ENCODE measurements around the gene NFE2L3. TPM values are rescaled to one million over a fixed set of nuclear protein-coding genes. Genes with fewer than 3 reads are reported as not detected.
A peak's percentile ranks its signal among the peaks of the same experiment; 100 is the strongest.

The NFE2L3 gene
- total and polyA plus RNA-seq, 2 donors (not counting 1 experiment from before 2014, with no cell fraction given) = 1.4 to 1.6 TPM

- no peaks in the 10 kb centered on the region for H3K9me3 ChIP-seq (ENCODE audit: control extremely low read depth in 1 of 3, control insufficient read depth in 2 of 3, insufficient read depth in 1 of 3, low read length in 2 of 3)
- Mint-ChIP-seq H3K4me1 (peaks cover 15% of the 10 kb centered on the region), H3K27ac (no peak overlapping the region), H3K4me3 (no peak overlapping the region), H3K9me3 (ENCODE audit: insufficient read depth) (no peaks in the 10 kb centered on the region), H3K27me3 (peaks cover 20% of the 10 kb centered on the region)
- H3K79me2 ChIP-seq (ENCODE audit: control insufficient read depth, insufficient read depth, low read length) = no peaks in the 10 kb centered on the region
- no peak overlapping the region for H3K4me3 ChIP-seq (ENCODE audit: control extremely low read depth in 1 of 5, extremely low read depth in 1 of 5, insufficient read depth in 1 of 5, low read depth in 2 of 5, low read length in 4 of 5)
- DNase-seq (peak; percentile 61), ATAC-seq (ENCODE audit: low read depth) (peak; percentile 69)
- ChIA-PET POLR2A (interaction anchor here (0.6 to 1.1 kb wide), 2 partner anchors 24 to 29 kb away, joined by 3 to 4 read pairs; partner anchors contain the start of gene NFE2L3), CTCF (interaction anchor here (1.2 to 1.8 kb wide), 2 partner anchors 37 to 1033 kb away, joined by 4 to 6 read pairs; no protein-coding TSS in a partner anchor)
- peaks cover 14 to 17% of the 10 kb centered on the region in 2 donors for H3K4me1 ChIP-seq (ENCODE audit: control insufficient read depth in 2 of 2, insufficient read depth in 2 of 2, low read length in 2 of 2)
- no peak overlapping the region for H3K9ac ChIP-seq (ENCODE audit: low read length)
- H3K36me3 ChIP-seq (replicated peaks in 1 of 2; ENCODE audit: control extremely low read depth in 1 of 2, control insufficient read depth in 1 of 2, extremely low read depth in 1 of 2, insufficient read depth in 2 of 2, low read length in 1 of 2) = no peaks in the 10 kb centered on the region
- WGBS (ENCODE audit: insufficient coverage) = 24% methylated on average over 6 of the region's 6 CpGs
- peak overlapping the region; percentile 55 for H3K4me2 ChIP-seq (replicated peaks; ENCODE audit: low read depth, low read length, poor library complexity, severe bottlenecking)
- no peak overlapping the region for H3K27ac ChIP-seq (ENCODE audit: low read length in 2 of 2)
- peaks cover 0 to 10% (median 4%) of the 10 kb centered on the region in 4 experiments for H3K27me3 ChIP-seq (replicated peaks in 1 of 4; ENCODE audit: control extremely low read depth in 1 of 4, control insufficient read depth in 3 of 4, insufficient read depth in 4 of 4, low read length in 3 of 4)
- H4K20me1 ChIP-seq (ENCODE audit: control insufficient read depth, insufficient read depth, low read length, poor library complexity, severe bottlenecking) = no peaks in the 10 kb centered on the region
- TF ChIP-seq, protein P1, sequence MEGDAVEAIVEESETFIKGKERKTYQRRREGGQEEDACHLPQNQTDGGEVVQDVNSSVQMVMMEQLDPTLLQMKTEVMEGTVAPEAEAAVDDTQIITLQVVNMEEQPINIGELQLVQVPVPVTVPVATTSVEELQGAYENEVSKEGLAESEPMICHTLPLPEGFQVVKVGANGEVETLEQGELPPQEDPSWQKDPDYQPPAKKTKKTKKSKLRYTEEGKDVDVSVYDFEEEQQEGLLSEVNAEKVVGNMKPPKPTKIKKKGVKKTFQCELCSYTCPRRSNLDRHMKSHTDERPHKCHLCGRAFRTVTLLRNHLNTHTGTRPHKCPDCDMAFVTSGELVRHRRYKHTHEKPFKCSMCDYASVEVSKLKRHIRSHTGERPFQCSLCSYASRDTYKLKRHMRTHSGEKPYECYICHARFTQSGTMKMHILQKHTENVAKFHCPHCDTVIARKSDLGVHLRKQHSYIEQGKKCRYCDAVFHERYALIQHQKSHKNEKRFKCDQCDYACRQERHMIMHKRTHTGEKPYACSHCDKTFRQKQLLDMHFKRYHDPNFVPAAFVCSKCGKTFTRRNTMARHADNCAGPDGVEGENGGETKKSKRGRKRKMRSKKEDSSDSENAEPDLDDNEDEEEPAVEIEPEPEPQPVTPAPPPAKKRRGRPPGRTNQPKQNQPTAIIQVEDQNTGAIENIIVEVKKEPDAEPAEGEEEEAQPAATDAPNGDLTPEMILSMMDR (IDR thresholded peaks at IDR 0.05) = no peak
- TF ChIP-seq EZH2 (IDR thresholded peaks at IDR 0.05; ENCODE audit: borderline replicate concordance, insufficient read depth, low read depth, low read length, poor library complexity, severe bottlenecking) = no peak
- H2AFZ ChIP-seq (ENCODE audit: insufficient read depth, low read depth, low read length, poor library complexity, severe bottlenecking) = no peak overlapping the region
- intact Hi-C loops (cut with micrococcal nuclease) = no loop called here
These were observed 24.6 kb upstream of the NFE2L3 start for GRCh38 chr7:26127411-26127810.

DNA sequence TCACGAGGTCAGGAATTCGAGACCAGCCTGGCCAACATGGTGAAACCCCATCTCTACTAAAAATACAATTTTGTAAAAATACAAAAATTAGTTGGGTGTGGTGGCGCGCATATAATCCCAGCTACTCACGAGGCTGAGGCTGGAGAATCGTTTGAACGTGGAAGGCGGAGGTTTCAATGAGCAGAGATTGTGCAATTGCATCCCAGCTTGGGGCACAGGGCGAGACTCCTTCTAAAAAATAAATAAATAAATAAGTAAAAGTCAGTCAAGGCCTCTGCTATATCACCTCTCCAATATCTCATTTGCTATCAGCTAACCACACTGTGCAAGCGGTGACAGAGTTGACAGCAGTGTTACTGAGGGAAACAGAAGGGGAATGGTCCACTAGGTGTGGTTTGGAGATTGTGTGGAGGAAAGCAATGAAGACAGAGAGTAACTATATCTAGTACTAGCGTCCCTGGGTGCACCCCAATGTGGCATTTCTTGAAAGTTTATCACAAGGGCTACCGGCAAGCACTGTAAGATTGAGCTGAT is 20.9 kb upstream of the NFE2L3 start:
- Histone ChIP-seq H3K9ac (ENCODE audit: low read length) (no peak overlapping the region), H3K79me2 (ENCODE audit: control insufficient read depth, insufficient read depth, low read length) (no peaks in the 10 kb centered on the region), H3K4me2 (replicated peaks; ENCODE audit: low read depth, low read length, poor library complexity, severe bottlenecking) (no peak overlapping the region), H3K4me3 (ENCODE audit: control extremely low read depth in 1 of 5, extremely low read depth in 1 of 5, insufficient read depth in 1 of 5, low read depth in 2 of 5, low read length in 4 of 5) (no peak overlapping the region), H3K27ac (ENCODE audit: low read length in 2 of 2) (no peak overlapping the region), H3K27me3 (replicated peaks in 1 of 4; ENCODE audit: control extremely low read depth in 1 of 4, control insufficient read depth in 3 of 4, insufficient read depth in 4 of 4, low read length in 3 of 4) (peaks cover 0 to 12% (median 4%) of the 10 kb centered on the region in 4 experiments), H3K4me1 (ENCODE audit: control insufficient read depth in 2 of 2, insufficient read depth in 2 of 2, low read length in 2 of 2) (peaks cover 11 to 14% of the 10 kb centered on the region in 2 donors), H2AFZ (ENCODE audit: insufficient read depth, low read depth, low read length, poor library complexity, severe bottlenecking) (no peak overlapping the region), H4K20me1 (ENCODE audit: control insufficient read depth, insufficient read depth, low read length, poor library complexity, severe bottlenecking) (no peaks in the 10 kb centered on the region), H3K9me3 (ENCODE audit: control extremely low read depth in 1 of 3, control insufficient read depth in 2 of 3, insufficient read depth in 1 of 3, low read length in 2 of 3) (no peaks in the 10 kb centered on the region), H3K36me3 (replicated peaks in 1 of 2; ENCODE audit: control extremely low read depth in 1 of 2, control insufficient read depth in 1 of 2, extremely low read depth in 1 of 2, insufficient read depth in 2 of 2, low read length in 1 of 2) (no peaks in the 10 kb centered on the region)
- ChIA-PET POLR2A (no interaction called here), CTCF (interaction anchor here (0.8 to 0.9 kb wide), 2 partner anchors 20 to 239 kb away, joined by 3 to 4 read pairs; partner anchors contain the start of gene NFE2L3)
- DNase-seq (no peak), ATAC-seq (ENCODE audit: low read depth) (no peak)
- H3K9me3 Mint-ChIP-seq (ENCODE audit: insufficient read depth) = peaks cover 5% of the 10 kb centered on the region
- H3K27ac Mint-ChIP-seq = no peak overlapping the region
- no peak overlapping the region for H3K4me3 Mint-ChIP-seq
- intact Hi-C loops (cut with micrococcal nuclease) = no loop called here
- WGBS (ENCODE audit: insufficient coverage) = 97% methylated on average over 3 of the region's 12 CpGs
- peaks cover 8% of the 10 kb centered on the region for H3K4me1 Mint-ChIP-seq
- H3K27me3 Mint-ChIP-seq = peaks cover 18% of the 10 kb centered on the region
- TF ChIP-seq EZH2 (IDR thresholded peaks at IDR 0.05; ENCODE audit: borderline replicate concordance, insufficient read depth, low read depth, low read length, poor library complexity, severe bottlenecking) = no peak
- TF ChIP-seq, protein P1 (IDR thresholded peaks at IDR 0.05) = no peak
